Stromal cell of bone marrow (primary cell): Measurements from ENCODE around the gene TRIM73.
"Not testable (repeated sequence)": the region's sequence is repeated elsewhere in the genome, so short reads cannot be mapped to it uniquely, and the experiment has no call there.

ENCODE experiments used
- DNase-seq: peaks from one replicate; pipeline ENCODE4 v3.0.0-alpha.2; 2012; ENCODE audit warnings: low read depth

TRIM73 gene

GRCh38 chr7:75415829-75416373, 20.5 kb downstream of the TRIM73 start:
- not testable (repeated sequence) for DNase-seq

- not testable (repeated sequence) for DNase-seq
Measured at GRCh38 chr7:75416787-75417186, 21.4 kb downstream of the TRIM73 start.

DNA sequence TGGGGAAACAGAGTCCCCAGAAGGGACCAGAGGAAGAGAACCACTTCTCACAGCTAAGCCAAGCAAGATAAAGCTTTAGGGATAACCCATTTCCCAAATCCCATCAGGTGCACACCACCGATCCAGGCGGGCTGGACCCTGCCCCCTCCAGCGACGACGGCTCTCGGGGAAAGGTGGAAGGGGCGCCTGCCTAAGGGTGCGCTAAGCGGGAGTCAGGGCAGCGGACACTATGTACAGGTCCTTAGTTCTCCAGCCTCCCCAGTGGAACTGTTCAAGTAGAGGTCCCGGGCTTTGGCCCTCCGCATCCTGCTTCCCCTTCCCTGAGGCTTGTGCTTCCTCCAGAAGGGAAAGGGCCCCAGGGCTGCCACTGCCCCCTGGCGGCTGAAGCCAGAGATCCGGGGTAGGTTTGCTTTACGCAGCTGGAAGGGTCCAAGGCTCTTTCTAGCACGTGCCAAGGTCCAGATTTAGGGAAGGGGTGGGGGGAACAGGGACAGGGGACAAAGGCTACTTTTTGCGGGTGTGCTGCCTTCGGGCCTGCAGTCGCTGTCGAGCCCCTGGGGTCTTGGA, 22.9 kb downstream of the TRIM73 start:
- DNase-seq: not testable (repeated sequence)

- DNase-seq: not testable (repeated sequence)
Measured at GRCh38 chr7:75419210-75419609, 23.8 kb downstream of the TRIM73 start.

- DNase-seq: not testable (repeated sequence)
Measured at GRCh38 chr7:75419693-75420092, 24.3 kb downstream of the TRIM73 start.

GRCh38 chr7:75420152-75420551, 24.7 kb downstream of the TRIM73 start:
- not testable (repeated sequence) for DNase-seq

- DNase-seq: not testable (repeated sequence)
Measured at GRCh38 chr7:75421798-75422710, 26.6 kb downstream of the TRIM73 start.

DNA sequence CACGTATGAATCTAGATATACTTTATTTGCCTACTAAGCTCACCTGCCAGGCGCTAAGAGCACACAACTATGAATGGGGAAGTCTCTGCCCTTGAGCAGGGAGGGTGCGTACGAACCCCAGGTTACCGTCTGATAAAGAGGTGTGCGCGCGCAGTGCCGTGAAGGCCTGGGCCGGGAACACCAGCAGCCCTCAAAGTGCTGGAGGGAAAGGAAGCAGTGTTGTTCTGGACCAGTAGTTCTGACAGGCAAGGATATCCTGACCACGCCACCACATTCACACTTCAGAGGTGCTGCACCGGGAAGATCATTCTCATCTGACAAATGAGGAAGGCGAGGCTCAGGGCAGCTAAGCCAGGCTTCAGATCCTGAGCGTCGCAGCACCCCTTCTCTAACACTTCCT, 28.1 kb downstream of the TRIM73 start:
- not testable (repeated sequence) for DNase-seq

GRCh38 chr7:75439000-75439399, 43.6 kb downstream of the TRIM73 start:
- DNase-seq: not testable (repeated sequence)

GRCh38 chr7:75442101-75442464, 46.7 kb downstream of the TRIM73 start:
- not testable (repeated sequence) for DNase-seq

- DNase-seq: not testable (repeated sequence)
Measured at GRCh38 chr7:75442465-75443111, 47.2 kb downstream of the TRIM73 start.

GRCh38 chr7:75449946-75450345, 54.5 kb downstream of the TRIM73 start:
- not testable (repeated sequence) for DNase-seq

DNA sequence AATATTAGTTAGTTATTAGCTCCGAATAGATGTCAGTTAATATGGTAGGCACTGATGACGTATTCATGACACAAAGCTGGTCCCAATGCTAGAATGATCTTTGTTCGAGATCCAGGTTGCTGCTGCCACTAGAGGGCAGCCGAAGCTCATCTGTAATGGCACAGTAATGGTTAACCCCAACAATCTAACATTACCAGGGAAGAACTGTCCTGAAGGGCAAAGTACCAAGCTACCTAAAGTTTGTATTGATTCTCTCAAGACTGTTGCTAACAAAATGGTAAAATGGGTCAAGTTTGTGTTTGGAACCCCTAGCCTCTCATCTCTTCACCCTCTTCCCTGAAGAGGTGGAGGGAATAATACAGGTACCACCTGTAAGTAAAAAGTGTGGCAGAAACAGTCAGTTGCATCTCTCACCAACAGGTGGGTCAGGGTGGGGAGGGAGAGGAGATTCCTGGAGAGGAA, 57.1 kb downstream of the TRIM73 start:
- DNase-seq: not testable (repeated sequence)
